Measurements from ENCODE around the gene TMEM109.

TMEM109 gene

DNA sequence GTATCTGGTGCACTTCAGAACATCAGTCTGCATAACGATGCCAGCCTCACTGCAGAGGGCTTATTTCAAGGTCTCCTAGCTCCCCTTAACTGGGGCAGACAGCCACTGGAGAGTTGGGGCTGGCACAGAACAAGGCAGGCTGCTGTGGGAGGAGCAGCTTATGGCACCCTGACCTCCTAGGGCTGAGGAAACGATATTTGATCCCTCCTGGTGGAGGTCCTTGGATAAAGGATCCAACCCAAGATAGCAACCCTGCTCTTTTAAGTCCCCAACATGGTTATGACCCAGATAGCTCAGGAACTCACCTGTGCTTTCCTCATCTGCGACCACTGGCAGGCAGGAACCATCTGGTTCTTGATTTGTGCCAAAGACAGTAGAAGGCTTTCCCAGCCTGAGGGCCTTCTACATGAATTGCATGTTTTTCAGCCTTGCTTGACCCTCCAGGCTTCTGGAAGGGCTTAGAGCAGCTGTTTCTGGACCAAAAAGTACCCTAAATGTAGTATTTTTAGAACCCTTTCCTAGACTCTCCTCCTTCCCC lies 2.8 kb downstream of the TMEM109 start:
- TF ChIP-seq CTCF (IDR thresholded peaks at IDR 0.05), result no peak

DNA sequence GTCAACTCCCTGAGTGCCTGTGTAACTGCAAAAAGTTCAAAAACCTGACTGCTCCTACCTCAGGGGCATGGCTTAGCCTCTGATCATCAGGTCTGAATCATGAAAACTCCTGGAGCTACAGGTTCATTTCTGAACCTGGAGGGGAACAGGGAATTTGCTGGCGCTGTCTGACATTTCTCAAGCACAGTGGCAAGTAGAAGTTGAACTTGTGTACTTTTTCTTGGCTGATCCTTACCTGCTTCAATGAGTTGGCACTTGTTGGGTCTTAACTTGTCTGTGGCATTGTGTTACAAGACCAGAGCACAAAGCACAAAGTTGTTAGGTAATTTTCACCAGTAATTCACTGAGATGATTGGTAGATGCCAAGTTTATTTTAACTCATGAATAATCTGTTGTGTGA lies 3.3 kb downstream of the TMEM109 start:
- no peak for TF ChIP-seq CTCF (IDR thresholded peaks at IDR 0.05)

- no peak for TF ChIP-seq CTCF (IDR thresholded peaks at IDR 0.05)
Observed at GRCh38 chr11:60918251-60918938, 4.4 kb downstream of the TMEM109 start.

- TF ChIP-seq CTCF (IDR thresholded peaks at IDR 0.05), result no peak
Observed at GRCh38 chr11:60918939-60919265, 4.9 kb downstream of the TMEM109 start.

- TF ChIP-seq CTCF (IDR thresholded peaks at IDR 0.05), result no peak
Observed at GRCh38 chr11:60919320-60919719, 5.4 kb downstream of the TMEM109 start.

- TF ChIP-seq CTCF (IDR thresholded peaks at IDR 0.05), result no peak
Observed at GRCh38 chr11:60919956-60920355, 6.0 kb downstream of the TMEM109 start.

DNA sequence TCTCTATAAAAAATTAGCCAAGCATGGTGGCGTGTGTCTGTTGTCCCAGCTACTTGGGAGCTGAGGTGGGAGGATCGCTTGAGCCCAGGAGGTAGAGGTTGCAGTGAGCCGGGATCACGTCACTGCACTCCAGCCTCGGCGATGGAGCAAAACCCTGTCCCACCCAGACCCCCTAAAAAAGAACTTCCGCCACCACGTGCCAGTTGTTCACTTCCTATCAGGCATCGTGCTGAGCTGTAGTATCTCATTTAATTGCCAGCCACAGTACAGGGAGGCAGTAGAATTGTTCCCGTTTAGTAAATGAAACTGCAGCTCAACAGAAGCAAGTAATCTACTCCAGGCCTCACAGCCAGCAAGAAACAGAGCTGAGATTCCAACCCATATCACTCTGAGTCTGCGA lies 7.3 kb downstream of the TMEM109 start:
- no peak for TF ChIP-seq CTCF (IDR thresholded peaks at IDR 0.05)

Measured in LNCAP (cell line).